GM10248 (cell line): ENCODE data around the gene CNTN6.
"Not testable (repeated sequence)": the region's sequence is repeated elsewhere in the genome, so short reads cannot be mapped to it uniquely, and the experiment has no call there.

Experiments used
- CTCF ChIA-PET: fragments of 300-600 bp; sonication (Branson Sonifier 250); formaldehyde crosslinking; extraction: SDS; loops from one replicate; lab custom pipeline; 2021; ENCODE audit warnings: antibody characterized with exemption; lab: Yijun Ruan, JAX
- POLR2A ChIA-PET: fragments of 350-650 bp; sonication (Branson Sonifier 250); formaldehyde crosslinking; extraction: SDS; loops from one replicate; lab custom pipeline; 2020; ENCODE audit warnings: antibody characterized with exemption; lab: Yijun Ruan, JAX
- DNase-seq: peaks from one replicate; pipeline ENCODE4 v3.0.0; 2012; ENCODE audit errors: extremely low spot score
- CTCF ChIP-seq: IDR thresholded peaks from 2 replicates; pipeline ENCODE4 v1.5.1; 2012; ENCODE audit warnings: mild to moderate bottlenecking, low read depth; ENCODE audit errors: extremely low read depth, missing control alignments, control extremely low read depth

The CNTN6 gene

DNA sequence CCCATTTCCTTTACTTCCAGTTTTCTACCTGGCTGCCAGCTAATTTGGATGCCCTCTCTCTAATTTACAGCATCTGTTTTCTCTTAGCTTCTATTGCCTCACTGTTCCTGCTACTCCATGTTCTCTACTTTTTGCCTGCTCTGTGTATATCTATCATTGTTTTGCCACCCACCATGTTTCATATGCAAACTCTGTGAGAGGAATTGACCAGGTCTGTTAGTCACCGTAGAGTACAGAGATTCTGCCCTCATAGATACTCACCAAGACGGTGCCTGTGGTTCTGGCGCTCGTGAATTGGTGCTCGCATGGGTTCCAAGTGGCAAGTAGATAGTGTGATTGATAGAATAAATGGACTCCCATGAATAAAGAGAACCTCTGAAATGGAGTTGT, 288.8 kb downstream of the CNTN6 start:
- ChIA-PET POLR2A (no interaction called here), CTCF (no interaction called here)
- TF ChIP-seq CTCF: no peak
- DNase-seq: no peak

DNA sequence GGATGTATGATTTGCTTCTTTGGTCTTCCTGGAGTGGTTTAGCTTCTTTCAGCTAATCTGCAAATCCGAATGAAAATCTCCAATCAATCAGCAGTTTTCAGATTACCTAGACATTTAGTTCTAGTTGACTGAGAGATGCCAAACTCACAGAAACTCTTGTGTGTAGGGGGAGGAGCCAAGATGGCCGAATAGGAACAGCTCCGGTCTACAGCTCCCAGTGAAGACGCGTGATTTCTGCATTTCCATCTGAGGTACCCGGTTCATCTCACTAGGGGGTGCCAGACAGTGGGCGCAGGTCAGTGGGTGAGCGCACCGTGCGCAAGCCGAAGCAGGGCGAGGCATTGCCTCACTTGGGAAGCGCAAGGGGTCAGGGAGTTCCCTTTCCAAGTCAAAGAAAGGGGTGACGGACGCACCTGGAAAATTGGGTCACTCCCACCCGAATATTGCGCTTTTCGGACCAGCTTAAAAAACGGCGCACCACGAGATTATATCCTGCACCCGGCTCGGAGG, 294.6 kb downstream of the CNTN6 start:
- DNase-seq, POLR2A ChIA-PET, CTCF ChIA-PET: not testable (repeated sequence)

DNA sequence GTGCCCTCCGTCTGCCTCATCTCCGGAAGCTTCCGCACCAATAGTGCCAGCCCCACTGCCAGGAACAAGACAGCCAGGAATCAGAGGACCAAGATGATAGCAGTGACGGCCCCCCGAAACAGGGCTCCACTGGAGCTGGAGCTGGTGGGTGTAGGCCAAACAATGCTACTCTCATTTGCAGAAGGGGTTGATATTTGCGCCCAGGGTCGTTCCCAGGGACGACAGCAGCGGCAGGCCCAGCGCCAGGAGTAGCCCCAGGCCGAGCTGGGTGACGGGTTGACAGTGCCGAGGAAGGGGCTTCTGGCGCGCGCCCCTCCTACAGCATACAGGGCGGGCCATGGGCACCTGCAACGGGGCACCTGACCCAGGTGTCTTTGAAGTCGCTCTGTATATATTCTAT, 301.4 kb downstream of the CNTN6 start:
- DNase-seq: no peak
- ChIA-PET POLR2A (no interaction called here), CTCF (no interaction called here)
- no peak for TF ChIP-seq CTCF

DNA sequence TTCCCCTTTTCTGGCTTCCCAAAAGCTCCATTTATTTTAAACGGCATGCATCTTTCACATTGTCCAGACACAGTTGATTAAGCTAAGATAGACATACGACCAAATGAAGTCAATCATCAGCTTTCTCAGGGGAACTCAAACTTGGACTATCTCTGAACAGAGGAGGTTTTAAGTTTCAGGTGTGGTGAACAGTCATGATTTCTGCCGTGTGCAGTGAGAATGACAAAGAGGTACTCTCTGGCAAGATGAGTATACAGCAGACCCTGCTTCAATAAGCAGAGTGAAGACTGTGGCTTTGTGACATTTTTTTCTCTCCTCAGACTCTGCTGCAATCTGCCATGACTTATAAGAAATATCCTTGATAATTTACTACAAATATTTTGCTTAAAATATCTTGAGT, 307.7 kb downstream of the CNTN6 start:
- POLR2A ChIA-PET: no interaction called here
- CTCF ChIA-PET: interaction anchor here (1.3 kb wide), 1 partner anchor 24 kb away, joined by 3 read pairs; no protein-coding TSS in a partner anchor
- TF ChIP-seq CTCF: no peak
- DNase-seq: no peak

DNA sequence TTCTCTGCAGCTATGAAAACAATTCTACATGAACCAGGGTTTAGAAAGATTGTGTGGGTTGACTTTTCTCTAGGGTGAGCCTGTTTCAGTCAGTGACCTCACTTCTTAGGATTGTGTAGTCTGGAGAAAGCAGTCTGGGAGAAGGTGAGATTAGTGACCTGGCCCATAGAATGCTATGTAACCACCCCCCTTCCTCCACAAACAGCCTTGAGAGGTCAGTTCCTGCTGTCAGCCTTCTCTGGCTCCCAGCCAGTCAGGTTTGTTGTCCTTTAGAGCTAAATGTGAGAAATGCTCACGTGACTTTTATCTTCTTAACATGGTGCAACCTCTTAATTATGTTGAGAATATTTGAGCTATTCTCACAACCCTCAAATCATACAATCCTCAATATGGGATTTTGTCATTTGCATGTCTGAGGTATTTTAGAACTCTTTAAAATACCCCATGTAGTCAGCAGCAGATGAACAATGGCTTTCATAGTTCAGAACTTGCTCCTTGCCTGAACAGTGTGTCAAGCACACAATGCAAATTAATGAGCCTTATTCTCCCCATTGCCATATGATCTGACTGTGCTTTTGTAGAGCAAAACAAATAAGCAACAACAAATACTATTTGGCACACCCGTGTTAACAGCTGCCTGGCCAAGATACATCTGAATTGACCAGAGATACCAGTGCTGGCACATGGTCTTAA, 311.6 kb downstream of the CNTN6 start:
- TF ChIP-seq CTCF: no peak
- ChIA-PET CTCF (no interaction called here), POLR2A (no interaction called here)
- DNase-seq: no peak

DNA sequence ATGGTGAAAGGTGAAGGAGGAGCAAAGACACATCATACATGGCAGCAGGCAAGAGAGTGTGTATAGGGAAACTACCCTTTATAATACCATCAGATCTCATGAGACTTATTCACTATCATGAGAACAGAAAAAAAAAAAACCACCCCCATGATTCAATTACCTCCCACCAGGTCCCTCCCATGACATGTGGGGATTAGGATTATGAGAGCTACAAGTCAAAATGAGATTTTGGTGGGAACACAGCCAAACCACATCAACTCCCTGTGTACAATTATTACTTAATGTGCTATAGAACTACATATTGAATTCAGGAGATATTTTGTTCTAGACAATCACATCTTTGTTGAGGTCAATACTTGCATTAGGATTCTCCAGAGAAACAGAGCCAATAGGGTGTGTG, 313.4 kb downstream of the CNTN6 start:
- no peak for TF ChIP-seq CTCF
- ChIA-PET CTCF (no interaction called here), POLR2A (no interaction called here)
- no peak for DNase-seq

DNA sequence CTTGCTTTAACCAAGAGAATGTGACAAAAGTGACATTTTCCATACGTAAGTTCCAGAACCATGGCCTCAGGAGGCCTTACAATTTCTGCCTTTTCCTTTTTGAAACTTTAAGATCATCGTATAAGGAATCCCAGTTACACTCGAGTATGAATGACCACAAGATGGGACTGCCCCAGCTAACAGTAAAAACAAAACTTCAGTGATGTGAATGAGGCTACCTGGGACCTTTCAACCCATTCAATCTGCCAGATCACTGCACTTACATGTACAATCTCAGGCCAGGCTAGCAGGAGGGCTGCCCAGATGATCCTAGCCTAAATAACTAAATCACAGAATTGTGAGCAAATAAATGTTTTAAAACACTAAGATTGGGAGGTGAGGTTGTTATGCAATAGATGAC, 328.8 kb downstream of the CNTN6 start:
- ChIA-PET POLR2A (no interaction called here), CTCF (no interaction called here)
- no peak for TF ChIP-seq CTCF
- DNase-seq: peak; percentile 9
